GM21515 (cell line): ENCODE measurements around the gene HPGD.

ENCODE experiments used
- ATAC-seq: cut with Tn5 transposase; IDR thresholded peaks from one replicate; pipeline ENCODE4 v1.9.1; 2021; ENCODE audit not compliant: unreplicated experiment

The HPGD gene

GRCh38 chr4:174479140-174479539, 43.1 kb downstream of the HPGD start:
- no peak for ATAC-seq

GRCh38 chr4:174475528-174475927, 46.8 kb downstream of the HPGD start:
- no peak for ATAC-seq

- no peak for ATAC-seq
Observed at GRCh38 chr4:174474457-174475075, 47.7 kb downstream of the HPGD start.

GRCh38 chr4:174467107-174467506, 55.2 kb downstream of the HPGD start:
- no peak for ATAC-seq

- no peak for ATAC-seq
Observed at GRCh38 chr4:174464949-174465348, 57.3 kb downstream of the HPGD start.

- ATAC-seq, result no peak
Observed at GRCh38 chr4:174461466-174462106, 60.7 kb downstream of the HPGD start.

GRCh38 chr4:174460684-174461083, 61.6 kb downstream of the HPGD start:
- no peak for ATAC-seq

- no peak for ATAC-seq
Observed at GRCh38 chr4:174457468-174457867, 64.8 kb downstream of the HPGD start.

- ATAC-seq, result no peak
Observed at GRCh38 chr4:174454815-174455473, 67.3 kb downstream of the HPGD start.

- ATAC-seq, result no peak
Observed at GRCh38 chr4:174451718-174452296, 70.5 kb downstream of the HPGD start.

- no peak for ATAC-seq
Observed at GRCh38 chr4:174450786-174451125, 71.5 kb downstream of the HPGD start.

GRCh38 chr4:174449944-174450785, 72.1 kb downstream of the HPGD start:
- no peak for ATAC-seq

- ATAC-seq, result no peak
Observed at GRCh38 chr4:174449152-174449551, 73.1 kb downstream of the HPGD start.

- no peak for ATAC-seq
Observed at GRCh38 chr4:174444390-174444789, 77.9 kb downstream of the HPGD start.
